Fibroblast of pulmonary artery (primary cell): ENCODE results near the gene EXOC6.
A peak's percentile ranks its signal among the peaks of the same experiment; 100 is the strongest.
"Not testable (repeated sequence)": the region's sequence is repeated elsewhere in the genome, so short reads cannot be mapped to it uniquely, and the experiment has no call there.

ENCODE experiments used
- DNase-seq: peaks from one replicate; pipeline ENCODE4 v3.0.0-alpha.2; 2010; ENCODE audit warnings: low read depth
- H3K4me3 ChIP-seq: replicated peaks from 2 replicates; pipeline ENCODE4 v1.5.1; 2011; ENCODE audit warnings: low read depth, mild to moderate bottlenecking, control low read depth, low read length, moderate library complexity
- CTCF ChIP-seq: IDR thresholded peaks from 2 replicates; pipeline ENCODE4 v1.5.1; 2011; ENCODE audit warnings: mild to moderate bottlenecking, control low read depth, low read length, inconsistent platforms; ENCODE audit errors: missing control alignments

EXOC6 gene

DNA sequence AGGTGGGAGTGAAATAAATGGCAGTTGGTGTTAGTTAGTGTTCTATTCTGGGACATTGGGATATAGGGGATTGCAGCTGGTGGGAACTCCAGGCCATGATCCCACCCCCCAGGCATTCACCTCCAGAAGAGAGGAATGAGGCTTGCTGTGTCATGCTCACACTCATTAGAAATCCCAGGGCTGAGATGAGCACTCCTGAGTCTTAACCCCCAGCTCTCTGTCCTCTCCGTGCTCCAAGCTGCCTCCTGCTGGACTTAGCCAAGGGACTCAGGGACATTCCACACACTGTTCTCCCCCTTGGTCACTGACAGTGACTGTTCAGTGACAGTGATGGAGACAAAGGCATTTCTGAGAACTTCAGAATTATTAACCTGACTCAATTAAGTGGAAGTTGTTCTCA lies 246.9 kb downstream of the EXOC6 start:
- DNase-seq: no peak
- H3K4me3 ChIP-seq: no peak overlapping the region
- no peak for TF ChIP-seq CTCF

- no peak for TF ChIP-seq CTCF
- H3K4me3 ChIP-seq: no peak overlapping the region
- DNase-seq: no peak
Observed at GRCh38 chr10:93096901-93097300, 248.6 kb downstream of the EXOC6 start.

- no peak for TF ChIP-seq CTCF
- H3K4me3 ChIP-seq: no peak overlapping the region
- no peak for DNase-seq
Observed at GRCh38 chr10:93097386-93097785, 249.1 kb downstream of the EXOC6 start.

- no peak for TF ChIP-seq CTCF
- no peak for DNase-seq
- no peak overlapping the region for H3K4me3 ChIP-seq
Observed at GRCh38 chr10:93098816-93099215, 250.5 kb downstream of the EXOC6 start.

DNA sequence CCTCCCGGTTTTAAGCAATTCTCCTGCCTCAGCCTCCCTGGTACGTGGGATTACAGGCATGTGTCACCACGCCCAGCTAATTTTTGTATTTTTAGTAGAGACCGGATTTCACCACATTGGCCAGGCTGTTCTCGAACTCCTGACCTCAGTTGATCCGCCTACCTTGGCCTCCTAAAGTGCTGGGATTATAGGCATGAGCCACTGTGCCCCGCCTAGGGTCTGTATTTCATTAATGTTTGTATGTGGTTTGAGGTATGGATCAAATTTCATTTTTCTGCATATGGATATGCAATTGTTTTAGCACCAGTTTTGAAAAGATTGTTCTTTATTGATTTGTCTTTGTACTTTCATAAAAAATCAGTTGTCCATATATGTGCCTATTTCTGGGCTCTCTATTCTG lies 251.3 kb downstream of the EXOC6 start:
- no peak overlapping the region for H3K4me3 ChIP-seq
- TF ChIP-seq CTCF: no peak
- no peak for DNase-seq

- H3K4me3 ChIP-seq, DNase-seq: not testable (repeated sequence)
Observed at GRCh38 chr10:93101148-93101547, 252.8 kb downstream of the EXOC6 start.

GRCh38 chr10:93103953-93104352 lies 255.6 kb downstream of the EXOC6 start:
- no peak overlapping the region for H3K4me3 ChIP-seq
- DNase-seq: no peak
- TF ChIP-seq CTCF: no peak

GRCh38 chr10:93106631-93107072 lies 258.3 kb downstream of the EXOC6 start:
- TF ChIP-seq CTCF: no peak
- DNase-seq: peak; percentile 26
- H3K4me3 ChIP-seq: no peak overlapping the region
